ENCODE data around the gene EVX2.

- no peak for TF ChIP-seq CTCF (IDR thresholded peaks at IDR 0.05; ENCODE audit: poor library complexity, severe bottlenecking)
- no peak for TF ChIP-seq REST (IDR thresholded peaks at IDR 0.05; ENCODE audit: borderline replicate concordance)
- TF ChIP-seq TAF1 (IDR thresholded peaks at IDR 0.05; ENCODE audit: low read depth) = no peak
- TF ChIP-seq POLR2AphosphoS5 (IDR thresholded peaks at IDR 0.05) = peak; percentile 8
- TF ChIP-seq EZH2 (IDR thresholded peaks at IDR 0.05; ENCODE audit: borderline replicate concordance, insufficient read depth, low read length, poor library complexity, severe bottlenecking) = no peak
- TF ChIP-seq RAD21 (conservative IDR thresholded peaks at IDR 0.05) = no peak
- no peak for TF ChIP-seq SMC3 (conservative IDR thresholded peaks at IDR 0.05; ENCODE audit: poor library complexity)
- no peak for TF ChIP-seq EP300 (conservative IDR thresholded peaks at IDR 0.05; ENCODE audit: poor library complexity, severe bottlenecking)
- no peak for TF ChIP-seq MXI1 (conservative IDR thresholded peaks at IDR 0.05; ENCODE audit: poor library complexity, severe bottlenecking)
These were observed 7.1 kb upstream of the EVX2 start for GRCh38 chr2:176090862-176091261.
